ENCODE measurements around the gene CFAP53. TPM values are rescaled to one million over a fixed set of nuclear protein-coding genes. Genes with fewer than 3 reads are reported as not detected.
"Not testable (repeated sequence)": the region's sequence is repeated elsewhere in the genome, so short reads cannot be mapped to it uniquely, and the experiment has no call there.

Gene CFAP53
- total RNA-seq, 1 experiment from 2014 or later: 0.15 TPM

- Histone ChIP-seq H4K91ac (ENCODE audit: insufficient read length, low read depth, low read length) (no peak overlapping the region), H2BK20ac (ENCODE audit: low read depth, low read length, poor library complexity, severe bottlenecking) (no peak overlapping the region), H2BK12ac (ENCODE audit: insufficient read length, low read depth, low read length) (no peak overlapping the region), H3K4me1 (ENCODE audit: insufficient read depth, low read length) (no peaks in the 10 kb centered on the region), H3K79me1 (ENCODE audit: insufficient read depth, low read depth, low read length, poor library complexity, severe bottlenecking) (no peaks in the 10 kb centered on the region), H3K9me3 (ENCODE audit: control insufficient read depth, low read depth, low read length) (no peaks in the 10 kb centered on the region), H2BK15ac (ENCODE audit: low read depth, low read length) (no peak overlapping the region), H2AK5ac (ENCODE audit: insufficient read length, low read length) (no peak overlapping the region), H3K4me2 (ENCODE audit: insufficient read depth, insufficient read length, low read length) (no peak overlapping the region), H2AFZ (ENCODE audit: low read length) (no peak overlapping the region), H4K5ac (ENCODE audit: insufficient read length, low read depth, low read length) (no peak overlapping the region), H3K4ac (ENCODE audit: low read depth, low read length) (no peak overlapping the region), H3K23ac (ENCODE audit: insufficient read length, low read depth, low read length) (no peak overlapping the region), H3K56ac (ENCODE audit: insufficient read length, low read depth, low read length) (no peak overlapping the region), H3K27me3 (ENCODE audit: insufficient read depth, low read length) (no peaks in the 10 kb centered on the region; the same call in 1 of the 2 replicates), H3K9ac (ENCODE audit: extremely low read depth, insufficient read length, low read length) (no peak overlapping the region), H3T11ph (ENCODE audit: low read length) (no peak overlapping the region), H4K20me1 (ENCODE audit: control insufficient read depth, insufficient read depth, insufficient read length) (no peaks in the 10 kb centered on the region), H3K18ac (ENCODE audit: insufficient read length, low read depth, low read length) (no peak overlapping the region), H3K14ac (ENCODE audit: insufficient read depth, low read length) (no peak overlapping the region), H3K27ac (ENCODE audit: insufficient read length, low read depth, low read length) (no peak overlapping the region), H2BK5ac (ENCODE audit: insufficient read length, low read length) (no peak overlapping the region), H4K8ac (replicated peaks; ENCODE audit: insufficient read length, low read depth, low read length) (no peak overlapping the region), H2BK120ac (ENCODE audit: low read depth, low read length, poor library complexity, severe bottlenecking) (no peak overlapping the region), H3K23me2 (ENCODE audit: insufficient read length, low read depth, low read length, poor library complexity, severe bottlenecking) (no peaks in the 10 kb centered on the region), H3K79me2 (ENCODE audit: insufficient read depth, low read length) (no peaks in the 10 kb centered on the region)
- DNase-seq: no peak
- peaks cover 3% of the 10 kb centered on the region in 2 experiments; a peak in 4 of 5 replicates for H3K9me3 Mint-ChIP-seq
- no peak overlapping the region for H3K4me3 Mint-ChIP-seq
- H3K27me3 Mint-ChIP-seq (ENCODE audit: low read depth): peaks cover 59% of the 10 kb centered on the region
- peaks cover 4 to 6% of the 10 kb centered on the region in 2 experiments; a peak in 3 of 4 replicates for H3K4me1 Mint-ChIP-seq
- no CpG with 5 or more reads among the region's 10 CpGs for WGBS (ENCODE audit: extremely low coverage, insufficient read length, low lambda C conversion rate)
- no peak for TF ChIP-seq CTCF (conservative IDR thresholded peaks at IDR 0.05)
- no peak overlapping the region for H3K27ac Mint-ChIP-seq
- no peaks in the 10 kb centered on the region for H3K36me3 Mint-ChIP-seq (ENCODE audit: insufficient read depth in 1 of 3, low read depth in 3 of 3)
These were observed 43.8 kb upstream of the CFAP53 start for GRCh38 chr18:50310080-50310479.

GRCh38 chr18:50308851-50309250, 42.6 kb upstream of the CFAP53 start:
- H3K56ac ChIP-seq (ENCODE audit: insufficient read length, low read depth, low read length); H3K9ac ChIP-seq (ENCODE audit: extremely low read depth, insufficient read length, low read length); H3K4ac ChIP-seq (ENCODE audit: low read depth, low read length); H3K4me1 ChIP-seq (ENCODE audit: insufficient read depth, low read length); H3K27me3 ChIP-seq (ENCODE audit: insufficient read depth, low read length); H2BK20ac ChIP-seq (ENCODE audit: low read depth, low read length, poor library complexity, severe bottlenecking); DNase-seq; H3K27ac Mint-ChIP-seq; H2BK15ac ChIP-seq (ENCODE audit: low read depth, low read length); H4K5ac ChIP-seq (ENCODE audit: insufficient read length, low read depth, low read length); H3K18ac ChIP-seq (ENCODE audit: insufficient read length, low read depth, low read length); H3K14ac ChIP-seq (ENCODE audit: insufficient read depth, low read length); H4K20me1 ChIP-seq (ENCODE audit: control insufficient read depth, insufficient read depth, insufficient read length); H3K4me2 ChIP-seq (ENCODE audit: insufficient read depth, insufficient read length, low read length); H3K4me3 Mint-ChIP-seq; H2BK5ac ChIP-seq (ENCODE audit: insufficient read length, low read length); H3K79me1 ChIP-seq (ENCODE audit: insufficient read depth, low read depth, low read length, poor library complexity, severe bottlenecking); H4K91ac ChIP-seq (ENCODE audit: insufficient read length, low read depth, low read length); H3K9me3 ChIP-seq (ENCODE audit: control insufficient read depth, low read depth, low read length); H2BK12ac ChIP-seq (ENCODE audit: insufficient read length, low read depth, low read length); H2AK5ac ChIP-seq (ENCODE audit: insufficient read length, low read length); H2AFZ ChIP-seq (ENCODE audit: low read length); H3T11ph ChIP-seq (ENCODE audit: low read length); H3K79me2 ChIP-seq (ENCODE audit: insufficient read depth, low read length); H3K36me3 Mint-ChIP-seq (ENCODE audit: insufficient read depth in 1 of 3, low read depth in 3 of 3); H4K8ac ChIP-seq (replicated peaks; ENCODE audit: insufficient read length, low read depth, low read length); H3K4me1 Mint-ChIP-seq; H2BK120ac ChIP-seq (ENCODE audit: low read depth, low read length, poor library complexity, severe bottlenecking); H3K23ac ChIP-seq (ENCODE audit: insufficient read length, low read depth, low read length); H3K23me2 ChIP-seq (ENCODE audit: insufficient read length, low read depth, low read length, poor library complexity, severe bottlenecking); H3K27ac ChIP-seq (ENCODE audit: insufficient read length, low read depth, low read length); H3K9me3 Mint-ChIP-seq: not testable (repeated sequence)
- peaks cover 61% of the 10 kb centered on the region for H3K27me3 Mint-ChIP-seq (ENCODE audit: low read depth)
- WGBS (ENCODE audit: extremely low coverage, insufficient read length, low lambda C conversion rate): no CpG with 5 or more reads among the region's 5 CpGs
